GM10248 (cell line): ENCODE measurements around the gene CKAP4.
A peak's percentile ranks its signal among the peaks of the same experiment; 100 is the strongest.

Experiments used
- CTCF ChIA-PET: fragments of 300-600 bp; sonication (Branson Sonifier 250); formaldehyde crosslinking; extraction: SDS; loops from one replicate; lab custom pipeline; 2021; ENCODE audit warnings: antibody characterized with exemption; lab: Yijun Ruan, JAX
- POLR2A ChIA-PET: fragments of 350-650 bp; sonication (Branson Sonifier 250); formaldehyde crosslinking; extraction: SDS; loops from one replicate; lab custom pipeline; 2020; ENCODE audit warnings: antibody characterized with exemption; lab: Yijun Ruan, JAX
- DNase-seq: peaks from one replicate; pipeline ENCODE4 v3.0.0; 2012; ENCODE audit errors: extremely low spot score
- TF ChIP-seq, protein P1 (sequence below): IDR thresholded peaks from 2 replicates; pipeline ENCODE4 v1.5.1; 2012; ENCODE audit warnings: mild to moderate bottlenecking, low read depth; ENCODE audit errors: extremely low read depth, missing control alignments, control extremely low read depth

The CKAP4 gene

DNA sequence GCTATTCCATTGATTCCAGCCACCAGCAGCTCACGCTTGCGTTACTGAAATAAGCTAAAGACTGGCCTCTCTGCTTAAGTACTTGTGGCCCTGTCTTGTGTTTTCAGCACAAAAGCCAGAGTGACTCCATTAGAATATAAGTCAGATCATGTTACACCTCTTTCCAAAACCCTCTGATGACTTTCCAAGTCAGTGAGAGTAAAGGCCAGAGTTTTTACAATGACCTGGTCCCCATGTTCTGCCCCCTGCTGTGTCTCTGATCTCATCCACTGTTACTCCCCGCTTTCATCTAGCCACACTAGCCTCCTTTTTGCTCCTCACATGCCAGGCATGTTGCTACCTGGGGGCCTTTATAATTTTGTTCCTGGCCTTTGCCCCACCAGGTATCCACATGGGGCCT, 6.9 kb upstream of the CKAP4 start:
- POLR2A ChIA-PET: no interaction called here
- CTCF ChIA-PET: interaction anchor here (1.3 to 2.6 kb wide), 4 partner anchors 17 to 38 kb away, joined by 4 to 8 read pairs (median 6); no protein-coding TSS in a partner anchor
- DNase-seq: no peak
- TF ChIP-seq, protein P1, sequence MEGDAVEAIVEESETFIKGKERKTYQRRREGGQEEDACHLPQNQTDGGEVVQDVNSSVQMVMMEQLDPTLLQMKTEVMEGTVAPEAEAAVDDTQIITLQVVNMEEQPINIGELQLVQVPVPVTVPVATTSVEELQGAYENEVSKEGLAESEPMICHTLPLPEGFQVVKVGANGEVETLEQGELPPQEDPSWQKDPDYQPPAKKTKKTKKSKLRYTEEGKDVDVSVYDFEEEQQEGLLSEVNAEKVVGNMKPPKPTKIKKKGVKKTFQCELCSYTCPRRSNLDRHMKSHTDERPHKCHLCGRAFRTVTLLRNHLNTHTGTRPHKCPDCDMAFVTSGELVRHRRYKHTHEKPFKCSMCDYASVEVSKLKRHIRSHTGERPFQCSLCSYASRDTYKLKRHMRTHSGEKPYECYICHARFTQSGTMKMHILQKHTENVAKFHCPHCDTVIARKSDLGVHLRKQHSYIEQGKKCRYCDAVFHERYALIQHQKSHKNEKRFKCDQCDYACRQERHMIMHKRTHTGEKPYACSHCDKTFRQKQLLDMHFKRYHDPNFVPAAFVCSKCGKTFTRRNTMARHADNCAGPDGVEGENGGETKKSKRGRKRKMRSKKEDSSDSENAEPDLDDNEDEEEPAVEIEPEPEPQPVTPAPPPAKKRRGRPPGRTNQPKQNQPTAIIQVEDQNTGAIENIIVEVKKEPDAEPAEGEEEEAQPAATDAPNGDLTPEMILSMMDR: no peak

- POLR2A ChIA-PET: no interaction called here
- no peak for DNase-seq
- TF ChIP-seq, protein P1: no peak
- CTCF ChIA-PET: interaction anchor here (0.8 to 3.2 kb wide), 4 partner anchors 20 to 33 kb away, joined by 3 to 15 read pairs (median 5); no protein-coding TSS in a partner anchor
Measured at GRCh38 chr12:106251631-106252455, 4.0 kb upstream of the CKAP4 start.

DNA sequence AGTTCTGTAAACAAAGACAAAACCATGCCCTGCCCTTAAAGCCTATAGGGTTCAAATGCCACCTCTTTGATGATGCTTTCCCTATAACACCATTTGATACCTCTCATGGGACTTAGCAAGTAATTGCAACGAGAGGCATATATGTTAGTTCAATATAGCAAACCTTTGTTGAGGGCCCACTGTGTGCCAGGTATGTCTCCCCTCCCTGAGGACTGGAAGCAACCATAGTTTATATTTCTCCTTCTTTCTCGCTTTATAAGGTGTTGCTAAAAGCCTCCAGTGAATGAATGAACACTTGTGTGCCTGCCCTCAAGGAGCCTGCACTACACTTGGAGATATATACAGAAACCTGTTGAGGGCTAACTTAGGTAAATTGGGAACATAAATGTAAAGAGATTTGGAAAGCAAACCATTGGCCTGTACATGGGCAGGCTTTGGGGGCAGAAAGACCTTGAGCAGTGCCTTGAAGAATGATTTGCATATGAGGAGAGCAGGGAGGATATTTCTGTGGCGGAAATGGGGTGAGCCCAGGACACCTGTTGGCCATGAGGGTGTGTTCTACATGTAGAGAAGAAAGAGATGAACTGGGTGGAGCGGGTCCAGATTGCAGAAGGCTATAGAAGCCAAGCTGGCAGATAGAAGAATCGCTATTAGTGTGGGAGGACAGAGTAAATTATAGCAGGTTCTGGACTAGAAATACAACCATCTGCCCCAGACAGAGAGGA, 1.8 kb upstream of the CKAP4 start:
- TF ChIP-seq, protein P1: no peak
- POLR2A ChIA-PET: no interaction called here
- peak; percentile 62 for DNase-seq
- CTCF ChIA-PET: interaction anchor here (3.2 kb wide), 1 partner anchor 33 kb away, joined by 15 read pairs; no protein-coding TSS in a partner anchor

- ChIA-PET CTCF (no interaction called here), POLR2A (no interaction called here)
- DNase-seq: no peak
- TF ChIP-seq, protein P1: no peak
Measured at GRCh38 chr12:106248846-106249371, 1.1 kb upstream of the CKAP4 start.

- DNase-seq: peak; percentile 48
- CTCF ChIA-PET: no interaction called here
- POLR2A ChIA-PET: no interaction called here
- TF ChIP-seq, protein P1: no peak
Measured at GRCh38 chr12:106248312-106248845, 559 bp upstream of the CKAP4 start.
